Hepatocyte (in vitro differentiated cells): ENCODE data around the gene WDR31.

Source experiments
- EZH2 ChIP-seq: fragments of 200-600 bp; sonication (generic); IDR thresholded peaks from 2 replicates; pipeline ENCODE4 v1.6.1; 2016; ENCODE audit warnings: antibody characterized with exemption, mild to moderate bottlenecking, borderline replicate concordance
- TF ChIP-seq, protein P1 (sequence below): fragments of 200-600 bp; sonication (generic); IDR thresholded peaks from 2 replicates; pipeline ENCODE4 v1.5.1; 2016; ENCODE audit warnings: antibody characterized with exemption, mild to moderate bottlenecking; ENCODE audit not compliant: poor library complexity

DNA sequence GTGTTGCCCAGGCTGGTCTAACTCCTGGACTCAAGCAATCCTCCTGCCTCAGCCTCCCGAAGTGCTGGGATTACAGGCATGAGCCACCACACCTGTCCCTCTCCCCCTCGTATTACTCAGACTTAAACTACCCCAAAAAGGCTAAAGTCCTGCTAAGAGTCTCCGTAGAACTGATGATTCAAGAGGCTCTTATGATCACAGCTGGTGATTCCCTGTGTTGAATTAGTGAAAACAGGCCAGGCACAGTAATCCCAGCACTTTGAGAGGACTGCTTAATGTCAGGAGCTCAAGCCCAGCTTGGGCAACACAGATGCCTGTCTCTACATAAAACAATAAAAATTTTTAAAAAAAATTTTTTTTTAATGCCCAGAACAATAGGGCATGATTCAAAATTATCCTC lies 73.9 kb downstream of the WDR31 start:
- no peak for TF ChIP-seq EZH2
- TF ChIP-seq, protein P1, sequence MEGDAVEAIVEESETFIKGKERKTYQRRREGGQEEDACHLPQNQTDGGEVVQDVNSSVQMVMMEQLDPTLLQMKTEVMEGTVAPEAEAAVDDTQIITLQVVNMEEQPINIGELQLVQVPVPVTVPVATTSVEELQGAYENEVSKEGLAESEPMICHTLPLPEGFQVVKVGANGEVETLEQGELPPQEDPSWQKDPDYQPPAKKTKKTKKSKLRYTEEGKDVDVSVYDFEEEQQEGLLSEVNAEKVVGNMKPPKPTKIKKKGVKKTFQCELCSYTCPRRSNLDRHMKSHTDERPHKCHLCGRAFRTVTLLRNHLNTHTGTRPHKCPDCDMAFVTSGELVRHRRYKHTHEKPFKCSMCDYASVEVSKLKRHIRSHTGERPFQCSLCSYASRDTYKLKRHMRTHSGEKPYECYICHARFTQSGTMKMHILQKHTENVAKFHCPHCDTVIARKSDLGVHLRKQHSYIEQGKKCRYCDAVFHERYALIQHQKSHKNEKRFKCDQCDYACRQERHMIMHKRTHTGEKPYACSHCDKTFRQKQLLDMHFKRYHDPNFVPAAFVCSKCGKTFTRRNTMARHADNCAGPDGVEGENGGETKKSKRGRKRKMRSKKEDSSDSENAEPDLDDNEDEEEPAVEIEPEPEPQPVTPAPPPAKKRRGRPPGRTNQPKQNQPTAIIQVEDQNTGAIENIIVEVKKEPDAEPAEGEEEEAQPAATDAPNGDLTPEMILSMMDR = no peak
